Endothelial cell of umbilical vein (primary cell): ENCODE results near the gene VWCE. TPM values are rescaled to one million over a fixed set of nuclear protein-coding genes. Genes with fewer than 3 reads are reported as not detected.

Experiments used
- BruUV-seq: library from RNA; stranded (reverse); fragments of 400-500 nt; replicated peaks from 2 replicates; lab custom pipeline; 2021; lab: Mats Ljungman, UMichigan
- CTCF ChIA-PET: fragments of 300-600, 350-600 bp; sonication (Branson Sonifier 250); formaldehyde crosslinking; loops from one replicate; lab custom pipeline; 2021; ENCODE audit warnings: antibody characterized with exemption, inconsistent platforms; lab: Charles Lee
- POLR2A ChIA-PET: fragments of 300-600, 350-600 bp; sonication (Branson Sonifier 250); formaldehyde crosslinking; loops from one replicate; lab custom pipeline; 2021; ENCODE audit warnings: antibody characterized with exemption, inconsistent platforms; lab: Charles Lee
- DNase-seq: peaks from one replicate; pipeline ENCODE4 v3.0.0-alpha.2; 2011; ENCODE audit warnings: low read depth, low spot score
- FAIRE-seq: peaks from 2 replicates; lab custom pipeline; 2011; peaks lifted over from hg19 to GRCh38; lab: Jason Lieb, UNC
- H2AFZ ChIP-seq: 2 replicates; pipeline ENCODE4 v1.6.0; 2012; ENCODE audit warnings: low read depth, low read length, control low read depth, inconsistent platforms
- H3K27ac ChIP-seq: 2 replicates; pipeline ENCODE4 v1.5.1; 2011; ENCODE audit warnings: low read depth, mild to moderate bottlenecking, control low read depth, low read length, moderate library complexity; ENCODE audit not compliant: insufficient read depth
- H3K27me3 ChIP-seq, 2 experiments: 2 replicates each; pipeline versions ENCODE4 v1.6.0 to v1.6.1; 2011; ENCODE audit warnings: low read length in 2 of 2, mixed read lengths in 1 of 2; ENCODE audit not compliant: control insufficient read depth in 2 of 2, insufficient read depth in 2 of 2
- H3K36me3 ChIP-seq, 2 experiments: 2 replicates in 1 of 2; 3 replicates in 1 of 2; pipeline ENCODE4 v1.5.1; 2011; ENCODE audit warnings: low read length in 2 of 2, mild to moderate bottlenecking in 1 of 2, moderate library complexity in 1 of 2; ENCODE audit not compliant: control insufficient read depth in 2 of 2, insufficient read depth in 2 of 2; ENCODE audit errors: extremely low read depth in 1 of 2
- H3K4me1 ChIP-seq: 3 replicates; pipeline ENCODE4 v1.5.1; 2011; ENCODE audit warnings: mild to moderate bottlenecking, low read length; ENCODE audit not compliant: control insufficient read depth, insufficient read depth; ENCODE audit errors: extremely low read depth
- H3K4me2 ChIP-seq: 2 replicates; pipeline ENCODE4 v1.6.1; 2011; ENCODE audit warnings: low read length, control low read depth, mixed read lengths; ENCODE audit not compliant: insufficient read depth
- H3K4me3 ChIP-seq, 3 experiments: fragments of 200-600 bp in 1 of 3; sonication (generic), shearing (Covaris generic) in 1 of 3; replicated peaks in 1 of 3; 2 replicates each; pipeline ENCODE4 v1.5.1; 2011 to 2016; ENCODE audit warnings: control low read depth in 3 of 3, low read length in 3 of 3, mild to moderate bottlenecking in 2 of 3, inconsistent platforms in 1 of 3, low read depth in 1 of 3, moderate library complexity in 1 of 3; ENCODE audit not compliant: insufficient read depth in 1 of 3
- H3K79me2 ChIP-seq: 2 replicates; pipeline ENCODE4 v1.6.0; 2012; ENCODE audit warnings: low read length, inconsistent platforms; ENCODE audit not compliant: control insufficient read depth, insufficient read depth
- H3K9ac ChIP-seq: replicated peaks from 2 replicates; pipeline ENCODE3; 2011; ENCODE audit warnings: low read length, control low read depth; ENCODE audit not compliant: insufficient read depth; ENCODE audit errors: extremely low read depth
- H3K9me1 ChIP-seq: replicated peaks from 3 replicates; pipeline ENCODE4 v1.6.0; 2011; ENCODE audit warnings: mild to moderate bottlenecking, low read length; ENCODE audit not compliant: control insufficient read depth, insufficient read depth; ENCODE audit errors: extremely low read depth
- H3K9me3 ChIP-seq: replicated peaks from 2 replicates; pipeline ENCODE4 v1.5.1; 2012; ENCODE audit warnings: low read length, inconsistent platforms; ENCODE audit not compliant: control insufficient read depth, insufficient read depth
- H4K20me1 ChIP-seq: replicated peaks from 2 replicates; pipeline ENCODE3; 2011; ENCODE audit warnings: mild to moderate bottlenecking, low read length; ENCODE audit not compliant: control insufficient read depth, insufficient read depth; ENCODE audit errors: extremely low read depth
- EZH2 ChIP-seq: IDR thresholded peaks from 2 replicates; pipeline ENCODE4 v1.6.1; 2012; ENCODE audit warnings: borderline replicate concordance, low read depth, mild to moderate bottlenecking, moderate library complexity, low read length, inconsistent platforms; ENCODE audit not compliant: severe bottlenecking
- FOS ChIP-seq: IDR thresholded peaks from 2 replicates; pipeline ENCODE4 v1.6.1; 2011; ENCODE audit warnings: mild to moderate bottlenecking, low read length, moderate library complexity, borderline replicate concordance; ENCODE audit not compliant: insufficient read depth
- GATA2 ChIP-seq: IDR thresholded peaks from 2 replicates; pipeline ENCODE4 v1.7.0; 2011; ENCODE audit warnings: low read depth, mild to moderate bottlenecking, moderate library complexity, mixed read lengths, low read length; ENCODE audit not compliant: insufficient read length, insufficient read depth
- JUN ChIP-seq: IDR thresholded peaks from 2 replicates; pipeline ENCODE4 v1.6.1; 2011; ENCODE audit warnings: borderline replicate concordance, low read depth; ENCODE audit not compliant: insufficient read length, insufficient read depth
- MYC ChIP-seq: IDR thresholded peaks from one replicate; pipeline ENCODE4 v1.6.1; 2011; ENCODE audit warnings: mild to moderate bottlenecking, low read depth, low read length
- POLR2A ChIP-seq: IDR thresholded peaks from 2 replicates; pipeline ENCODE4 v1.6.1; 2012; ENCODE audit warnings: low read depth, mild to moderate bottlenecking, control low read depth, low read length
- POLR2AphosphoS5 ChIP-seq: IDR thresholded peaks from 2 replicates; pipeline ENCODE4 v1.6.1; 2012; ENCODE audit warnings: low read depth, mild to moderate bottlenecking, control low read depth, low read length, moderate library complexity; ENCODE audit not compliant: insufficient read depth
- dilution Hi-C: fragments of 300-500 bp; cut with MboI; formaldehyde crosslinking; loops from one replicate; pipeline ENCODE4 v1.15.0; 2019; ENCODE audit warnings: low sequenced_read_pairs; ENCODE audit not compliant: extremely low pct_ligation_motif_present
- intact Hi-C: fragments of 100-400 bp; cut with micrococcal nuclease; formaldehyde crosslinking; loops from one replicate; pipeline ENCODE4 v1.10.0; 2022
- polyA plus RNA-seq, 4 experiments: library from polyadenylated mRNA; depleted of rRNA in 3 of 4; stranded (reverse) in 3 of 4; unstranded in 1 of 4; fragments of >200 nt; gene quantifications; 2 replicates each; pipeline versions ENCODE4 v1.2.1 to v1.2.3, GENCODE V29; 2011 to 2012; ENCODE audit warnings: missing spikeins in 1 of 4
- total RNA-seq: library from RNA; stranded (reverse); gene quantifications from 2 replicates; pipeline ENCODE4 v1.2.3, GENCODE V29; 2021
- TF ChIP-seq, protein P1 (sequence below): IDR thresholded peaks from 2 replicates; pipeline ENCODE4 v1.6.1; 2011; ENCODE audit not compliant: insufficient read depth, insufficient read length
- TF ChIP-seq, protein P2 (sequence below), 2 donors: IDR thresholded peaks; 1 replicate in 1 of 2; 2 replicates in 1 of 2; pipeline ENCODE4 v1.5.1; 2011; ENCODE audit warnings: low read length in 2 of 2, mild to moderate bottlenecking in 2 of 2, moderate library complexity in 2 of 2, control low read depth in 1 of 2, inconsistent platforms in 1 of 2, low read depth in 1 of 2; ENCODE audit not compliant: insufficient read depth in 1 of 2; ENCODE audit errors: extremely low read depth in 1 of 2

The VWCE gene
- total and polyA plus RNA-seq, 2 donors (not counting 3 experiments of a cell fraction or from before 2014, with no cell fraction given): 6.5 to 14.4 TPM

DNA sequence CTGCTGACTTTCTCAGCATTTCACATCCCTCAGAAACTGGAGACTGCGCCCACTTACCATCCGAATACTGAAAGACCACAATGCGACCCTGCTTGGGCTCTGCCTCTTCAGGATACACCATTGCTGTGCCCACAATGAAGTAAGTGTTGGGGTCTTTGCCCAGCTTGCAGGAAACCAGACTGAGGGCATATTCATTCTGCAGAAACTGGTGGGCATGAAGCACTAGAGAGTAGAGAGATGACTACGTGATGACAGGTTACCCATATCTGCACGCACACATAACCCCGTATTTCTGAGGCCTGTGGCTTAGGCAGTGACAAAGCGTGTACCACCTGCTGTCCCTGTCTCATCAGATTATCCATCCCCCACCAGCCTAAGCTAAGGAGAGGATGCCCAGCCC is 14.6 kb upstream of the VWCE start:
- POLR2A ChIA-PET: no interaction called here
- peaks cover 45 to 70% of the 10 kb centered on the region in 2 experiments for H3K36me3 ChIP-seq
- DNase-seq (no peak), FAIRE-seq (no peak)
- no peaks in the 10 kb centered on the region for H3K27me3 ChIP-seq
- H3K9me3 ChIP-seq: no peaks in the 10 kb centered on the region
- TF ChIP-seq, protein P1, sequence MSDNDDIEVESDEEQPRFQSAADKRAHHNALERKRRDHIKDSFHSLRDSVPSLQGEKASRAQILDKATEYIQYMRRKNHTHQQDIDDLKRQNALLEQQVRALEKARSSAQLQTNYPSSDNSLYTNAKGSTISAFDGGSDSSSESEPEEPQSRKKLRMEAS: no peak
- no peak for TF ChIP-seq FOS
- TF ChIP-seq EZH2: no peak
- no peak for TF ChIP-seq JUN
- TF ChIP-seq POLR2AphosphoS5: no peak
- no peak for TF ChIP-seq GATA2
- TF ChIP-seq MYC: no peak
- TF ChIP-seq POLR2A: no peak
- TF ChIP-seq, protein P2, sequence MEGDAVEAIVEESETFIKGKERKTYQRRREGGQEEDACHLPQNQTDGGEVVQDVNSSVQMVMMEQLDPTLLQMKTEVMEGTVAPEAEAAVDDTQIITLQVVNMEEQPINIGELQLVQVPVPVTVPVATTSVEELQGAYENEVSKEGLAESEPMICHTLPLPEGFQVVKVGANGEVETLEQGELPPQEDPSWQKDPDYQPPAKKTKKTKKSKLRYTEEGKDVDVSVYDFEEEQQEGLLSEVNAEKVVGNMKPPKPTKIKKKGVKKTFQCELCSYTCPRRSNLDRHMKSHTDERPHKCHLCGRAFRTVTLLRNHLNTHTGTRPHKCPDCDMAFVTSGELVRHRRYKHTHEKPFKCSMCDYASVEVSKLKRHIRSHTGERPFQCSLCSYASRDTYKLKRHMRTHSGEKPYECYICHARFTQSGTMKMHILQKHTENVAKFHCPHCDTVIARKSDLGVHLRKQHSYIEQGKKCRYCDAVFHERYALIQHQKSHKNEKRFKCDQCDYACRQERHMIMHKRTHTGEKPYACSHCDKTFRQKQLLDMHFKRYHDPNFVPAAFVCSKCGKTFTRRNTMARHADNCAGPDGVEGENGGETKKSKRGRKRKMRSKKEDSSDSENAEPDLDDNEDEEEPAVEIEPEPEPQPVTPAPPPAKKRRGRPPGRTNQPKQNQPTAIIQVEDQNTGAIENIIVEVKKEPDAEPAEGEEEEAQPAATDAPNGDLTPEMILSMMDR (IDR thresholded peaks at IDR 0.05; ENCODE audit: extremely low read depth in 1 of 2, insufficient read depth in 1 of 2, low read depth in 1 of 2, low read length in 2 of 2): no peak
- no peak overlapping the region for H3K4me2 ChIP-seq
- no TSS peak for BruUV-seq
- no peaks in the 10 kb centered on the region for H4K20me1 ChIP-seq
- H2AFZ ChIP-seq: no peak overlapping the region
- H3K79me2 ChIP-seq: no peaks in the 10 kb centered on the region
- CTCF ChIA-PET: interaction anchor here (1.5 kb wide), 1 partner anchor 26 kb away, joined by 4 read pairs; no protein-coding TSS in a partner anchor
- dilution Hi-C loops: no loop called here
- H3K9me1 ChIP-seq: no peaks in the 10 kb centered on the region
- H3K27ac ChIP-seq: no peak overlapping the region
- no peaks in the 10 kb centered on the region for H3K4me1 ChIP-seq
- H3K9ac ChIP-seq: no peak overlapping the region
- intact Hi-C loops: no loop called here
- no peak overlapping the region for H3K4me3 ChIP-seq
